Endothelial cell of umbilical vein (primary cell): ENCODE results near the gene GLRX5. TPM values are rescaled to one million over a fixed set of nuclear protein-coding genes. Genes with fewer than 3 reads are reported as not detected.
A peak's percentile ranks its signal among the peaks of the same experiment; 100 is the strongest.

ENCODE experiments used
- BruUV-seq: library from RNA; stranded (reverse); fragments of 400-500 nt; replicated peaks from 2 replicates; lab custom pipeline; 2021; lab: Mats Ljungman, UMichigan
- CTCF ChIA-PET: fragments of 300-600, 350-600 bp; sonication (Branson Sonifier 250); formaldehyde crosslinking; loops from one replicate; lab custom pipeline; 2021; ENCODE audit warnings: antibody characterized with exemption, inconsistent platforms; lab: Charles Lee
- POLR2A ChIA-PET: fragments of 300-600, 350-600 bp; sonication (Branson Sonifier 250); formaldehyde crosslinking; loops from one replicate; lab custom pipeline; 2021; ENCODE audit warnings: antibody characterized with exemption, inconsistent platforms; lab: Charles Lee
- DNase-seq: peaks from one replicate; pipeline ENCODE4 v3.0.0-alpha.2; 2011; ENCODE audit warnings: low read depth, low spot score
- FAIRE-seq: peaks from 2 replicates; lab custom pipeline; 2011; peaks lifted over from hg19 to GRCh38; lab: Jason Lieb, UNC
- H2AFZ ChIP-seq: 2 replicates; pipeline ENCODE4 v1.6.0; 2012; ENCODE audit warnings: low read depth, low read length, control low read depth, inconsistent platforms
- H3K27ac ChIP-seq: 2 replicates; pipeline ENCODE4 v1.5.1; 2011; ENCODE audit warnings: low read depth, mild to moderate bottlenecking, control low read depth, low read length, moderate library complexity; ENCODE audit not compliant: insufficient read depth
- H3K27me3 ChIP-seq, 2 experiments: 2 replicates each; pipeline versions ENCODE4 v1.6.0 to v1.6.1; 2011; ENCODE audit warnings: low read length in 2 of 2, mixed read lengths in 1 of 2; ENCODE audit not compliant: control insufficient read depth in 2 of 2, insufficient read depth in 2 of 2
- H3K36me3 ChIP-seq, 2 experiments: 2 replicates in 1 of 2; 3 replicates in 1 of 2; pipeline ENCODE4 v1.5.1; 2011; ENCODE audit warnings: low read length in 2 of 2, mild to moderate bottlenecking in 1 of 2, moderate library complexity in 1 of 2; ENCODE audit not compliant: control insufficient read depth in 2 of 2, insufficient read depth in 2 of 2; ENCODE audit errors: extremely low read depth in 1 of 2
- H3K4me1 ChIP-seq: 3 replicates; pipeline ENCODE4 v1.5.1; 2011; ENCODE audit warnings: mild to moderate bottlenecking, low read length; ENCODE audit not compliant: control insufficient read depth, insufficient read depth; ENCODE audit errors: extremely low read depth
- H3K4me2 ChIP-seq: 2 replicates; pipeline ENCODE4 v1.6.1; 2011; ENCODE audit warnings: low read length, control low read depth, mixed read lengths; ENCODE audit not compliant: insufficient read depth
- H3K4me3 ChIP-seq, 3 experiments: fragments of 200-600 bp in 1 of 3; sonication (generic), shearing (Covaris generic) in 1 of 3; replicated peaks in 1 of 3; 2 replicates each; pipeline ENCODE4 v1.5.1; 2011 to 2016; ENCODE audit warnings: control low read depth in 3 of 3, low read length in 3 of 3, mild to moderate bottlenecking in 2 of 3, inconsistent platforms in 1 of 3, low read depth in 1 of 3, moderate library complexity in 1 of 3; ENCODE audit not compliant: insufficient read depth in 1 of 3
- H3K79me2 ChIP-seq: 2 replicates; pipeline ENCODE4 v1.6.0; 2012; ENCODE audit warnings: low read length, inconsistent platforms; ENCODE audit not compliant: control insufficient read depth, insufficient read depth
- H3K9ac ChIP-seq: replicated peaks from 2 replicates; pipeline ENCODE3; 2011; ENCODE audit warnings: low read length, control low read depth; ENCODE audit not compliant: insufficient read depth; ENCODE audit errors: extremely low read depth
- H3K9me1 ChIP-seq: replicated peaks from 3 replicates; pipeline ENCODE4 v1.6.0; 2011; ENCODE audit warnings: mild to moderate bottlenecking, low read length; ENCODE audit not compliant: control insufficient read depth, insufficient read depth; ENCODE audit errors: extremely low read depth
- H3K9me3 ChIP-seq: replicated peaks from 2 replicates; pipeline ENCODE4 v1.5.1; 2012; ENCODE audit warnings: low read length, inconsistent platforms; ENCODE audit not compliant: control insufficient read depth, insufficient read depth
- H4K20me1 ChIP-seq: replicated peaks from 2 replicates; pipeline ENCODE3; 2011; ENCODE audit warnings: mild to moderate bottlenecking, low read length; ENCODE audit not compliant: control insufficient read depth, insufficient read depth; ENCODE audit errors: extremely low read depth
- CTCF ChIP-seq, 2 donors: IDR thresholded peaks; 1 replicate in 1 of 2; 2 replicates in 1 of 2; pipeline ENCODE4 v1.5.1; 2011; ENCODE audit warnings: low read length in 2 of 2, mild to moderate bottlenecking in 2 of 2, moderate library complexity in 2 of 2, control low read depth in 1 of 2, inconsistent platforms in 1 of 2, low read depth in 1 of 2; ENCODE audit not compliant: insufficient read depth in 1 of 2; ENCODE audit errors: extremely low read depth in 1 of 2
- EZH2 ChIP-seq: IDR thresholded peaks from 2 replicates; pipeline ENCODE4 v1.6.1; 2012; ENCODE audit warnings: borderline replicate concordance, low read depth, mild to moderate bottlenecking, moderate library complexity, low read length, inconsistent platforms; ENCODE audit not compliant: severe bottlenecking
- FOS ChIP-seq: IDR thresholded peaks from 2 replicates; pipeline ENCODE4 v1.6.1; 2011; ENCODE audit warnings: mild to moderate bottlenecking, low read length, moderate library complexity, borderline replicate concordance; ENCODE audit not compliant: insufficient read depth
- GATA2 ChIP-seq: IDR thresholded peaks from 2 replicates; pipeline ENCODE4 v1.7.0; 2011; ENCODE audit warnings: low read depth, mild to moderate bottlenecking, moderate library complexity, mixed read lengths, low read length; ENCODE audit not compliant: insufficient read length, insufficient read depth
- JUN ChIP-seq: IDR thresholded peaks from 2 replicates; pipeline ENCODE4 v1.6.1; 2011; ENCODE audit warnings: borderline replicate concordance, low read depth; ENCODE audit not compliant: insufficient read length, insufficient read depth
- MAX ChIP-seq: IDR thresholded peaks from 2 replicates; pipeline ENCODE4 v1.6.1; 2011; ENCODE audit not compliant: insufficient read depth, insufficient read length
- MYC ChIP-seq: IDR thresholded peaks from one replicate; pipeline ENCODE4 v1.6.1; 2011; ENCODE audit warnings: mild to moderate bottlenecking, low read depth, low read length
- POLR2A ChIP-seq: IDR thresholded peaks from 2 replicates; pipeline ENCODE4 v1.6.1; 2012; ENCODE audit warnings: low read depth, mild to moderate bottlenecking, control low read depth, low read length
- dilution Hi-C: fragments of 300-500 bp; cut with MboI; formaldehyde crosslinking; loops from one replicate; pipeline ENCODE4 v1.15.0; 2019; ENCODE audit warnings: low sequenced_read_pairs; ENCODE audit not compliant: extremely low pct_ligation_motif_present
- intact Hi-C: fragments of 100-400 bp; cut with micrococcal nuclease; formaldehyde crosslinking; loops from one replicate; pipeline ENCODE4 v1.10.0; 2022
- polyA plus RNA-seq, 4 experiments: library from polyadenylated mRNA; depleted of rRNA in 3 of 4; stranded (reverse) in 3 of 4; unstranded in 1 of 4; fragments of >200 nt; gene quantifications; 2 replicates each; pipeline versions ENCODE4 v1.2.1 to v1.2.3, GENCODE V29; 2011 to 2012; ENCODE audit warnings: missing spikeins in 1 of 4
- total RNA-seq: library from RNA; stranded (reverse); gene quantifications from 2 replicates; pipeline ENCODE4 v1.2.3, GENCODE V29; 2021

Gene GLRX5
- total and polyA plus RNA-seq, 2 donors (not counting 3 experiments of a cell fraction or from before 2014, with no cell fraction given): 42.6 to 52.0 TPM

DNA sequence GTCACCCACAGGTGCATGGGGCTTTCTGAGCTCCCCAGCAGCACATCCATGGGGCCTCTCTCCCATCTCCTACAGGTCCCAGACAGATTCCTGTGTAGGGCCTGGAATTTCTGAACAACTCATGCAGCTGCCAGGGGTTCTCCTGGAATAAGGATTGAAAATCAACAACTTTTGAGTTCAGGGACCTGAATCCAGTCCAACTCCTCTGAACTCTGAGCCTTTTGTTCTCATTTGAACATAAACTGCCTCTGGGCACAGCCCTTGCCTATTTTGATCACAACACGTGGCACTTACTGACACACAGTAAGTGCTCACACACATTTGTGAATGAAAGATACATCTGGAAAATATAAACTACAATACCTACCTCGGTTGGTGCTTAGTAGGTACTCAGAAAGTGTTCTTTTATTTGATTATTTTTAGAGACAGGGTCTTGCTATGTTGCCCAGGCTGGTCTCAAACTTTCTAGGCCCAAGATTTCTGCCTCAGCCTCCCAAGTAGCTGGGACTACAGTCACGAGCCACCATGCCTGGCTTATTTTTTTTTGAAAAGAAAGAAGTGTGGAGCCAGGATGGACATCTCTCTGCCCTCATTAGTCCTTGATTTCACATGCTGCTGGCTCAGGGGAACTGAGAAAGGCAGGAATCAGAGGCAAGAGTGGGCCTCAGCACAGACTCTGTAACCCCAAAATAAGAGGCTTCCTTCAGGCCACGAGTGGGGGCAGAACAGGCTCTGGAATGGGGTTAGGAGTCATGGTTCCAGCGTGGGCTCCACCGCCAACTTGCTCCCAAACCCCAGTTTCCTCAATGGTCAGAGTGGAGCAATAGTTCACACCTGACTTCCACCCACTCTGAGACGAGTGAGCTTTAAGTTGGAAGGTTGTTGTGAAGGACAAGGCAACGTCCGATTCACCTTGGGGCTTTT, 45.4 kb upstream of the GLRX5 start:
- H3K4me2 ChIP-seq: no peak overlapping the region
- no peak for FAIRE-seq
- BruUV-seq: no TSS peak
- no peak overlapping the region for H3K9ac ChIP-seq
- no peaks in the 10 kb centered on the region for H3K79me2 ChIP-seq
- dilution Hi-C loops (no loop called here), intact Hi-C loops (no loop called here)
- ChIA-PET CTCF (interaction anchor here (0.7 to 1.3 kb wide), 3 partner anchors 12 to 42 kb away, joined by 3 to 4 read pairs (median 3); no protein-coding TSS in a partner anchor), POLR2A (no interaction called here)
- no peaks in the 10 kb centered on the region for H3K36me3 ChIP-seq
- peak; percentile 74 for DNase-seq
- no peaks in the 10 kb centered on the region for H3K9me3 ChIP-seq
- H4K20me1 ChIP-seq: no peaks in the 10 kb centered on the region
- H2AFZ ChIP-seq: no peak overlapping the region
- H3K27ac ChIP-seq: no peak overlapping the region
- H3K4me3 ChIP-seq: no peak overlapping the region
- no peaks in the 10 kb centered on the region for H3K9me1 ChIP-seq
- no peaks in the 10 kb centered on the region for H3K27me3 ChIP-seq
- no peak for TF ChIP-seq GATA2
- no peak for TF ChIP-seq FOS
- TF ChIP-seq JUN: no peak
- TF ChIP-seq EZH2: no peak
- TF ChIP-seq MAX: no peak
- no peak for TF ChIP-seq MYC
- no peak for TF ChIP-seq POLR2A
- no peak for TF ChIP-seq CTCF (IDR thresholded peaks at IDR 0.05; ENCODE audit: extremely low read depth in 1 of 2, insufficient read depth in 1 of 2, low read depth in 1 of 2, low read length in 2 of 2)
- H3K4me1 ChIP-seq: no peaks in the 10 kb centered on the region
